GM21515 (cell line): ENCODE measurements around the gene ZGPAT.

Experiments used
- ATAC-seq: cut with Tn5 transposase; IDR thresholded peaks from one replicate; pipeline ENCODE4 v1.9.1; 2021; ENCODE audit not compliant: unreplicated experiment

The ZGPAT gene

DNA sequence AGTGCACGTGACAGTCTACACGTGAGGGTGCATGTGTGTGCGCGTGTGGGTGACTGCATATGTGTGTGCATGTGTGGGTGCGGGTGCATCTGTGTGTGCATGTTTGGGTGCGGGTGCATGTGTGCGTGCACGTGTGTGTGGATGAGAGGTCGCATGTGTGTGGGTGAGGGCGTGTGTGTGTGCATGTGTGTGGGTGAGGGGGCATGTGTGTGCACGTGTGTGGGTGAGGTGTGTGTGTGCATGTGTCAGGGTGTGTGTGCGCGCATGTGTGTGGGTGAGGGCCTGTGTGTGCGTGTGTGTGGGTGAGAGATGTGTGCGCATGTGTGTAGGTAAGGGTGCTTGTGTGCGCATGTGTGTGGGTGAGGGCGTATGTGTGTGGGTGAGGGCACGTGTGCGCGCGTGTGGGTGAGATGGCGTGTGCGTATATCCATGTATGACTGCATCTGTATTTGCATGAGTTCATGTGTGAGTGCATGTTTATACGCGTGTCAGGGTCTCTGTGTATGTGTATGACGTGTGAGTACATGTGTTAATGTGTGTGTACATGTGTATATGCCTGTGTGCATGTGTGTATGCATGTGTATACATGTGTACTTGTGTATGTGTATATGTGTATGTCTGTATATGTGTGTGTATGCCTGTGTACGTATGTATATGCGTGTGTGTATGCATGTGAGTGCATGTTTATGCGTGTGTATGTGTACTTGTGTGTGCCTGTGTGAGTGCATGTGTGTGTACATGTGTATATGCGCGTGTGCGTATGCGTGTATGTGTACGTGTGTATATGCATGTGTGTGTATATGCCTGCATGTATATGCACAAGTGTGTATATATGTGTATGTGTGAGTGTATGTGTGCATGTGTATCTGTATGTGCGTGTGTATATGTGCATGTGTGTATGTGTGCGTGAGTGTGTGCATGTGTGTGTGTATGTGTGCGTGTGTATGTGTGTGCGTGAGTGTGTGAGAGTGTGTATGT, 24.6 kb downstream of the ZGPAT start:
- ATAC-seq, result no peak

DNA sequence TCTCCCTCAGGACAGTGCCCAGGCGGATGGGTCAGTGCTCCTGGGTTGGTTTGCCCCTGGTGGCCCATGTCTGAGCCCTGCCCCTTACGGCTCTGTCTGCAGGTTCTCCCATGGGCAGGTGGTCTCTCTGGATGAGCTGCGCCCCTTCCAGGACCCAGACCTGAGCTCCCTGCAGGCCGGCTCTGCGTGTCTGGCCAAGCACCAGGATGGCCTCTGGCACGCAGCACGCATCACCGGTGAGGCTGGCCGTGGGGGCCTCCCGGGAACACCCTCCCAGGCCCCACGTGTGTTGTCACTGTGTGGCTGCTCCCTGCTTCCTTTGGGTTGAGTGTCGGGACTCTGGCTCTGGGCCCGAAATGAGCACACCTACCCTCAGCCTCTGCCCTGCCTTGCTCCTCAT, 25.3 kb downstream of the ZGPAT start:
- no peak for ATAC-seq

DNA sequence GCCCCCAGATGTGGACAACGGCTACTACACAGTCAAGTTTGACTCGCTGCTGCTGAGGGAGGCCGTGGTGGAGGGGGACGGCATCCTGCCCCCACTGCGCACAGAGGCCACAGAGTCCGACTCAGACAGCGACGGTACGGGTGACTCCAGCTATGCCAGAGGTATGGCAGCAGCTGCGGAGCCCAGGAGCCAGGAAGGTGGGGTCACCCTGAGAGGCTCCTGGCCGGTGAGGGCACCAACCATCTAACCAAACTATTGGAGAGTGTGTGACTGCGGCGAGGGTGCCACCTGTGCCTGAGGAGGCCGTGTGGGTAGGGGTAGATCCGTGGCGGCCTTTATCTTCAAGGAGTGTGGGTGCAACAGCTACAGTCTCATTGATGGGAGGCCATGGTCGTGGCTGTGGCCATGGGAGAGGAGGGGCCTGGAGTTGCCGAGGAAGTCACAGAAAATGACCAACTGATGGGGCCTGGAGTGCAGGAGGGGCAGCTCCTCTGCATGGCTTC, 25.8 kb downstream of the ZGPAT start:
- ATAC-seq, result no peak

DNA sequence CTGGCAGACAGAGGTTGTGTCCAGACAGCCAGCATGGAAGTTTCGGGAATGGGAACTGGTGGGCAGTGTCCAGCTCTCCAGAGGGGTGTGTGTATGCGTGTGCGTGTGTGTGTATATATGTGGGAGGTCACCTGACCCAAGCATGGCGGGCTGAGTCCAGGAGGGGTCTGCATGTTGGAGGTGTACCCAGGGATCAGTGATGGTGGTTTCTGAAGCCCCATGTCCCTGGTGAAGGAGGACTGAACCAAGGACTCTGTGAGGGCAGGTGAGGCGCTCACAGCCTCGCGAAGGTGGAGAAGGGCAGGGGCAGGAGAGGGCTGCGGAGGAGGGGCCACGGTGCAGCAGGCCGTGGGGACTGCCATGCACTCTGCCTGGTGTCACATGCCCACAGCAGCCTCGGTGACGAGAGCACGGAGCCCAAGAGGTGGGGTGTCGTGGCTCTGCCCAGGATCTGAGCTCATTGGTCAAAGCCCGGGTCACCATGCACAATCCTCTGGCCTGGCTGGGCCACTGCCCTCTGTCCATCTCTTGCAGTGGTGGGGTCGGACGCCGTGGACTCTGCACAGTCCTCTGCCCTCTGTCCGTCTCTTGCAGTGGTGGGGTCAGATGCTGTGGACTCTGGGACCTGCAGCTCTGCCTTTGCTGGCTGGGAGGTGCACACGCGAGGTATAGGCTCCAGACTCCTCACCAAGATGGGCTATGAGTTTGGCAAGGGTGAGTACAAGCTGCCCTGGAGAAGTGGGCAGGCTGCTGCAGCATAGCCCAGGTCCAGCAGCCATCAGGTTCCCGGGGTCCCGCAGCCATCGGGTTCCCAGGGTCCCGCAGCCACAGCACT, 26.5 kb downstream of the ZGPAT start:
- ATAC-seq, result no peak

DNA sequence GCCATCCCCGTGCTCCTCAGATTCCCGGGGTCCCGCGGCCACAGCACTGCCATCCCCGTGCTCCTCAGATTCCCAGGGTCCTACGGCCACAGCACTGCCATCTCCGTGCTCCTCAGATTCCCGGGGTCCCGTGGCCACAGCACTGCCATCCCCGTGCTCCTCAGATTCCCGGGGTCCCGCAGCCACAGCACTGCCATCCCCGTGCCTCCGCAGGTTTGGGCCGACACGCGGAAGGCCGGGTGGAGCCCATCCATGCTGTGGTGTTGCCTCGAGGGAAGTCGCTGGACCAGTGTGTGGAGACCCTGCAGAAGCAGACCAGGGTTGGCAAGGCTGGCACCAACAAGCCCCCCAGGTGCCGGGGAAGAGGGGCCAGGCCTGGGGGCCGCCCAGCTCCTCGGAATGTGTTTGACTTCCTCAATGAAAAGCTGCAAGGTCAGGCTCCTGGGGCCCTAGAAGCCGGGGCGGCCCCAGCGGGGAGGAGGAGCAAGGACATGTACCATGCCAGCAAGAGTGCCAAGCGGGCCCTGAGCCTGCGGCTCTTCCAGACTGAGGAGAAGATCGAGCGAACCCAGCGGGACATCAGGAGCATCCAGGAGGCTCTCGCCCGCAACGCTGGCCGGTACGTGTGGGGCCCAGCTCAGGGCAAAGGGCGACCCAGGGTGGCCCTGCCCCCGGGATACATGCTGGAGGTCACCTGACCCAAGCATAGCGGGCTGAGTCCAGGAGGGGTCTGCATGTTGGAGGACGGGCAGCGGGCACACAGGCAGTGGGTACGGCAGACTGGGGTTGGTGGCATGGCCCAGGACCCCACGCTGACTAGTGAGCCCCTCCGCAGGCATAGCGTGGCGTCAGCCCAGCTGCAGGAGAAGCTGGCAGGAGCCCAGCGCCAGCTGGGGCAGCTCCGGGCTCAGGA, 27.4 kb downstream of the ZGPAT start:
- no peak for ATAC-seq

DNA sequence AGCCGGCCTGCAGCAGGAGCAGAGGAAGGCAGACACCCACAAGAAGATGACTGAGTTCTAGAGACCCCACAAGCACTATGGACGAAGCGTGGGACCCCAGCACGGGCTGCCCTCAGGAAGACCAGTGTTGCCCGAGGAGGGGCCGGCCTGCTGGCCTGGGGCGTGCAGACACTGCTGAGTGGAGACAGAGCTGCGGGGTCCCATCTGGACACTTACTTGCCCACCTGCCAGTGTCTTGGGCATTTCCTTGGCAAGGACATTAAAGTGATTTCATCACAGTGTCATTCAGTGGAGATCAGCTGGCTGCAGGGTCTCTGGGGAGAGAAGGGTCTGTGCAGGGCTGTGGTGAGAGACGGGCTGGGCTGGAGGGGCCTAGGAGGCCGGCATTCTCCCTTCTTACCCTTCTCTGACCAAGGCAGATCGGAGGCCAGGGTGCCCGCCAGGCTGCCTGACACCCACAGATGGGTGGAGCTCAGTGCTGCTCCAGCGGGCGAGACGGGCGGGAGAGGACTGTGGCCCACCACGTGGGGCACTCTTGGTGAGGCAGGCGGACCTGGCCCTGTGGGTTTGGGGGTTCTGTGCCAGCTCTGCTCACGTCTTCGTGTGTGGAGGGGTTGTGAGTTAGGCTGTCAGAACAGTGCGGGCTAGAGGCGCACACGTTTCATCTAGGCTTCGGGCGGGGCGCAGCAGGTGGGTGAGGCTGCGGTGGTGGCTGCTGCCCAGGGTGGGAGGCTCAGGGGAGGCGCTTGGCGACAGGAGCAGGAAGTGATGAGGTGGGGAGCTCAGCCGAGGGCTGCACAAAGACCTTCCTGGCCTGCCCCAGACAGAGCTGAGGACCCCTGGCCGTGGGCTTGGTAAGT, 28.2 kb downstream of the ZGPAT start, which contains the start of gene LIME1:
LIME1 (plus strand) TSS at position 806 of the 860 bp plus-strand sequence. CDS start 886 bp downstream, outside the sequence.
- no peak for ATAC-seq

DNA sequence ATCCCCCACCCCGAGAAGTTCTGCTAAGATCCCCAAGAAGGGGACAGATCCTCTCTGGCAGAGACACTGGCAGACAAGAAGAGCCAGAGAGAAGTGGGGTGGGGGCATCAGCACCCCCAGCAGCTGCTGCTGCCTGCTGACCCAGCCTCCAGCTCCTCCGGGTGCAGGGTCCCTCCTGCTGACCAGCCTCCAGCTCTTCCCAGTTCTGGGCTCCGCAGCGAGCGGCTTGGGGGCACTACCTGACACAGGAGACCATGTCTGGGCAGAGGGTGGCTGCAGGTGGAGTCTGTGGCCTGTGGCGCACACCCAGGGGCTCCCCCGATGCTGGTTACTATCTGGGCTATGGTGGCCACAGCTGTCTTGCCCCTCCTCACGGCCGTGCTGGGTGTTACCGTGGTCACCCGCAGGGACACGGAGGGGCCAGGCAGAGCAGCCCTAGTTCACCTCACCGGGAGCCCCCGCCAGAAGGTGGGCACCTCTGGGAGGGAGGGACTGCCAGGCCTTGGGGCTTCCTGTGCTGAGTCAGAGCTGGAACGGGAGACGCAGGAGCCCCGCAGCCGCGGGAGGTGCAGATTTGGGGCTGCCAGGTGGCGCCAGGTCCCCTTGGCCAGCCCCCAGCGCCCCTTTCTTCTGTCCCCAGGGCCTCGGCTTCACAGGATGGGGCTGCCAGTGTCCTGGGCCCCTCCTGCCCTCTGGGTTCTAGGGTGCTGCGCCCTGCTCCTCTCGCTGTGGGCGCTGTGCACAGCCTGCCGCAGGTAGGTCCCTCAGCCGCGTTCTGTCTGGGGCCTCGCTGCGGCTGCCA, 29.3 kb downstream of the ZGPAT start:
- no peak for ATAC-seq

DNA sequence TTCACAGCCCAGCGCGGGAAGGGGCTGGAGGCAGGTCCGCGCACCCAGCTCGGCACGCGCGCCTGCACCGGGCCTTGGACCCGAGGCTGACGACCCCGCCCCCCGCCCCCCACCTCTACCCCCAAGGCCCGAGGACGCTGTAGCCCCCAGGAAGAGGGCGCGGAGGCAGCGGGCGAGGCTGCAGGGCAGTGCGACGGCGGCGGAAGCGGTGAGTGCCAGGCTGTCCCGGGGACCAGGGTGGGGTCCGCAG, 29.8 kb downstream of the ZGPAT start:
- no peak for ATAC-seq

DNA sequence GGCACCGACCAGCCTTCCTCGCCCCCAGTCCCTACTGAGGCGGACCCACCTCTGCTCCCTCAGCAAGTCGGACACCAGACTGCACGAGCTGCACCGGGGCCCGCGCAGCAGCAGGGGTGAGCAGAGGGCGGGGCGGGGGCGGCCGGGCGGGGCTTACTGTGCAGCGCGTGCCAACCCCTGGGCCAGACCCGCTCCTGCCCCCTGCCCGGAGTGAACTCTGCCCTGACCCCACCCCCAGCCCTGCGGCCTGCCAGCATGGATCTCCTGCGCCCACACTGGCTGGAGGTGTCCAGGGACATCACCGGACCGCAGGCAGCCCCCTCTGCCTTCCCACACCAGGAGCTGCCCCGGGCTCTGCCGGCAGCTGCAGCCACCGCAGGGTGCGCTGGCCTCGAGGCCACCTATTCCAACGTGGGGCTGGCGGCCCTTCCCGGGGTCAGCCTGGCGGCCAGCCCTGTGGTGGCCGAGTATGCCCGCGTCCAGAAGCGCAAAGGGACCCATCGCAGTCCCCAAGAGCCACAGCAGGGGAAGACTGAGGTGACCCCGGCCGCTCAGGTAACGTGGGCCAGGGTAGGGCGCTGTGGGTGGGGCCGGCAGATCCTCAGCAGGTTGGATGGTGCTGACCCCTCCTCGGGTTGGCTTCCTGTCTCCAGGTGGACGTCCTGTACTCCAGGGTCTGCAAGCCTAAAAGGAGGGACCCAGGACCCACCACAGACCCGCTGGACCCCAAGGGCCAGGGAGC, 30.3 kb downstream of the ZGPAT start:
- ATAC-seq, result no peak

DNA sequence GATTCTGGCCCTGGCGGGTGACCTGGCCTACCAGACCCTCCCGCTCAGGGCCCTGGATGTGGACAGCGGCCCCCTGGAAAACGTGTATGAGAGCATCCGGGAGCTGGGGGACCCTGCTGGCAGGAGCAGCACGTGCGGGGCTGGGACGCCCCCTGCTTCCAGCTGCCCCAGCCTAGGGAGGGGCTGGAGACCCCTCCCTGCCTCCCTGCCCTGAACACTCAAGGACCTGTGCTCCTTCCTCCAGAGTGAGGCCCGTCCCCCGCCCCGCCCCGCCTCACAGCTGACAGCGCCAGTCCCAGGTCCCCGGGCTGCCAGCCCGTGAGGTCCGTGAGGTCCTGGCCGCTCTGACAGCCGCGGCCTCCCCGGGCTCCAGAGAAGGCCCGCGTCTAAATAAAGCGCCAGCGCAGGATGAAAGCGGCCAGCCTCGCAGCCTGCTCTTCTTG, 30.9 kb downstream of the ZGPAT start:
- ATAC-seq, result no peak

DNA sequence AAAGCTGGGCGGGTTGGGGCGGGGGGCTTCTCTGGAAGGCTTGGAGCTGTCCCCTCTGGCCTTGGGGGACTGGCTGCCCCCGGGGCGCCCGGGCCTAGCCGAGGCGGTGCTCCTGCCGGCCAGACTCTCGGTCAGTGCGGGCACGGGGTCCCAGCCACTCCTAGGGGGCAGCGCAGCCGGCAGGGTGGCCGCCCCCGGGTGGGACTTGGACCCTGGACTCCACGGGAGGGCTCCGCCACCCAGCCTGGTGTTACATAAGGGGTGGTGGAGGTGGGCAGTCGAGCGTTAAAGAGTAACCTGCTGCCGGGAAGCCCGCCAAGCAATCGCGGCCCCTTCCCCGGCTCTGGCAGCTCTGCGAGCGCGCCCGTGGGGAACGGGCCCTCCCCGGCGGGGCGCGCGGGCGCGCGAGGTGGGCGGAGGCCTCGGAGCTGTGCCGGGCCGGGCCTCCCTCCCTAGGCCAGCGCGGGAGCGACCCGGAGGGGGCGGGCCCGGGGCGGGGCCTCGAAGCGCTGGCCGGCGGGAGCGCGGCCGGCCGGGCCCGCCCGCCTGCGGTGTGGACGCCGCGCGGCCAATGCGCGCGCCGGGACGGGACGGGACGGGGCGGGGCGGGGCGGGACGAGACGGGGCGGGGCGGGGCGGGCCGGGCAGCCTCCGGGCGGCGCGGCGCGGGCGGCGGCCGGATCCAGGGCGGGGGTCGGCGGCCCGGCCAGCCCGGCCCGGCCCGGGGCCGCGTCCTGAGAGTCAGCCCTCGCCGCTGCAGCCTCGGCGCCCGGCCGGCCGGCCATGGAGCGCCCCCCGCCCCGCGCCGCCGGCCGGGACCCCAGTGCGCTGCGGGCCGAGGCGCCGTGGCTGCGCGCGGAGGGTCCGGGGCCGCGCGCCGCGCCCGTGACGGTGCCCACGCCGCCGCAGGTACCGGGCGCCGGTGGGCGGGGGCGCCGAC, 31.6 kb downstream of the ZGPAT start, which contains the start of gene SLC2A4RG:
SLC2A4RG (plus strand) TSS at position 647 of the 940 bp plus-strand sequence; CDS start at position 784, 137 bp downstream.
- ATAC-seq, result peak; percentile 37

DNA sequence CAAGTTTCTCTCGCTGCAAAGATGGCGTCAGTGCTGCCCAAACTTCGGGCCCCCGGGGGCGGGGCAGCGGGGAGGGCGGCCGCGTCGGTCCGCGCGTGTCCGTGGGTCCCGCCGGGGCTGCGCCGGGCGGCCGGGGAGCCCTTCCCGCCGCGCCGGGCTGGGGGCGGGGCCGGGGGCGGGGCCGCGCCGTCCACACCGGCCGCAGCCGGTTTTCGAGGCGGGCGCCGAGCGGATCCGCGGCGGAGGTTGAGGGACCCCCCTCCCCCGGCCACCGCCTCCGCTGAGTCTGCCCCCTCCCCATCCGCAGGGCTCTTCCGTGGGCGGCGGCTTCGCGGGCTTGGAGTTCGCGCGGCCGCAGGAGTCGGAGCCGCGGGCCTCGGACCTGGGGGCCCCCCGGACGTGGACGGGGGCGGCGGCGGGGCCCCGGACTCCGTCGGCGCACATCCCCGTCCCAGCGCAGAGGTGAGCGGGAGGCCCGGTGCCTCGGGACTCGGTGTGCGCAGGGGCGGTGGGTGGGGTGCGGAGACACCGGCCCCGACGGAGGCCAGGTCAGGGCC, 32.3 kb downstream of the ZGPAT start:
- ATAC-seq, result no peak

DNA sequence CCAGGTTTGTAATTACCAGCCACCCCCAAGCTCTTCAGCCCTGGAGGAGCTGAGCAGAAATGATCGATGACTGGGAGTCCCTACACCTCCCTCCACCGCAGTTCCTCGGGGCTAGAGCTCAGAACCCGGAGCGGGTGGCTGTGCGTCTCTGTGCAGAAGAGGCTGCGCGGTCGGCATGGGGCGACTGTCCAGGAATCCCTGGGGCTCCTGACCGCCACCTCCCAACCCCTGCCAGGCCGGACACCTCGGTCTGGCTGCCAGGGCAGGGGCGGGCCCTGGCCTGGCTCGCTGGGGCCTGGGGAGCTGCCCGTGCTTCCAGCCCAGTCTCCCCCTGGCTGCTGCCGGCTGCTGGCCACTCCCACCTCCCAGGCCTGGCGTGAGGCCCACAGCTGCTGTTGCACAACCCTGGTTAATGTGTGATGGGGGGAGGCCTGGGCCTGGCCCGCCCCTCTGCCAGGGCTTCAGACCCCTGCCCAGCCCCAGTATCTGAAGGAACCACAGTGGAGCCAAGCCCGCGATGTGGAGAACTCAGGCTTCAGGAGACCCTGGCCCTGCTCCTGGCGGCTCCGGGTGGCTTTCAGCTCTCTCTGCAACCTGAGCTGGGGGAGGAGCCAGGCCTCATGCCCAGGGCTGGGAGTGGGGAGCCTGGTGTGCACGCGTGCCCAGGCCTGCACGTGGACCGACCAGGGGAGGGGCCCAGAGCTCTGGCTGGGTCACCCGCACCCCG, 33.0 kb downstream of the ZGPAT start:
- no peak for ATAC-seq

DNA sequence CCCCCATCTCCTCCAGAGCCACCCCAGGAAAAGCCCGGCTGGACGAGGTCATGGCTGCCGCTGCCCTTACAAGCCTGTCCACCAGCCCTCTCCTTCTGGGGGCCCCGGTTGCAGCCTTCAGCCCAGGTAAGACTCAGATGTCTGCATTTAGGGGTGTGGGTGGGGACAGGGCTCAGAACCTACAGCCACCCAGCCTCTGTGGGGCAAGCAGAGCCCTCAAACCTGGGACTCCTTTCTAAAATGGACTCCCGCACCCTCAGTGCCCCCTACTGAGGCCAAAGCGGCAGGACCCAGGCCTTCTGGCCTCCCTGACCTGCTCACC, 33.5 kb downstream of the ZGPAT start:
- ATAC-seq, result no peak

DNA sequence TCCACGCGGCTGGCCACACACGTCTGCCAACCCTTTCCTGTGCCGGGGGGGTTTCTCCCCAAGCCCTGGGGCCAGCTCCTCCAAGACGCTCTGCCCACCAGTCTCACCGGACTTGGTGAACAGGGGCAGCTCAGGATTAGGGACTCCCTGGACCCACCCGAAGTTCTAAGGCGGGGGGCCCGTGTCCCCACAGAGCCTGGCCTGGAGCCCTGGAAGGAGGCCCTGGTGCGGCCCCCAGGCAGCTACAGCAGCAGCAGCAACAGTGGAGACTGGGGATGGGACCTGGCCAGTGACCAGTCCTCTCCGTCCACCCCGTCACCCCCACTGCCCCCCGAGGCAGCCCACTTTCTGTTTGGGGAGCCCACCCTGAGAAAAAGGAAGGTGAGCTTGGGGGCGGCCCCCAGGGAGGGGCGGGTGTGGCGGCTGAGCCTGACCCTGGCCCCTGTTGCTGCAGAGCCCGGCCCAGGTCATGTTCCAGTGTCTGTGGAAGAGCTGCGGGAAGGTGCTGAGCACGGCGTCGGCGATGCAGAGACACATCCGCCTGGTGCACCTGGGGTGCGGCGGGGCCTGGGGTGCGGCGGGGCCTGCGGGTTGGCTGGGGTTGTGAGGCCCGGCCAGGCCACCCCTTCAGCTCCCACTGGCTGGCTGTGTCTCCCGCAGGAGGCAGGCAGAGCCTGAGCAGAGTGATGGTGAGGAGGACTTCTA, 34.0 kb downstream of the ZGPAT start:
- ATAC-seq, result no peak
